Testis (tissue), 3 donors: Measurements from ENCODE around the gene GNB1L. TPM values are rescaled to one million over a fixed set of nuclear protein-coding genes. Genes with fewer than 3 reads are reported as not detected.

Source experiments
- DNase-seq: peaks from one replicate; pipeline ENCODE4 v3.0.0-alpha.2; 2019
- H3K27ac ChIP-seq, 2 donors: fragments of 200-600 bp; sonication (generic); one replicate each; pipeline ENCODE4 v1.5.1; 2019
- H3K27me3 ChIP-seq: fragments of 200-600 bp; sonication (generic); one replicate; pipeline ENCODE4 v1.5.1; 2019
- H3K36me3 ChIP-seq: fragments of 200-600 bp; sonication (generic); one replicate; pipeline ENCODE4 v1.5.1; 2017; ENCODE audit warnings: low read depth; ENCODE audit errors: missing control alignments
- H3K4me1 ChIP-seq: fragments of 200-600 bp; sonication (generic); one replicate; pipeline ENCODE4 v1.5.1; 2019
- H3K4me3 ChIP-seq, 2 donors: fragments of 200-600 bp; sonication (generic); one replicate each; pipeline ENCODE4 v1.5.1; 2017 to 2019
- H3K9me3 ChIP-seq: fragments of 200-600 bp; sonication (generic); one replicate; pipeline ENCODE4 v1.5.1; 2017
- CTCF ChIP-seq, 3 experiments: fragments of 450-650 bp in 2 of 3; fragments of 200-600 bp in 1 of 3; sonication (generic) in 1 of 3; IDR thresholded peaks; one replicate each; pipeline ENCODE4 v1.5.1; 2016 to 2019; ENCODE audit warnings: antibody characterized with exemption in 3 of 3, mild to moderate bottlenecking in 2 of 3, moderate library complexity in 1 of 3
- POLR2A ChIP-seq: fragments of 450-650 bp; IDR thresholded peaks from one replicate; pipeline ENCODE4 v1.6.1; 2017; ENCODE audit warnings: antibody characterized with exemption, mild to moderate bottlenecking, moderate library complexity
- WGBS, 2 donors: methylation state at CpG; one replicate each; pipeline ENCODE4 v1.1.5; 2018; 5-methylcytosine and 5-hydroxymethylcytosine counted together
- intact Hi-C: fragments of 100-400 bp; cut with DNase I; formaldehyde crosslinking; loops from one replicate; pipeline ENCODE4 v1.15.1; 2023; ENCODE audit warnings: low total_unique reads
- polyA plus RNA-seq: library from polyadenylated mRNA; stranded (reverse); fragments of 350-450 nt; fragmentation: Illumina TruSeq; extraction: RNeasy Lipid Tissue Mini Kit (QIAGEN cat#74804); gene quantifications from one replicate; pipeline ENCODE4 v1.2.3, GENCODE V29; 2014; ENCODE audit warnings: low read depth, low replicate concordance; ENCODE audit not compliant: insufficient read depth
- total RNA-seq, 2 donors: library from RNA; depleted of rRNA; stranded (reverse); fragments of >200 nt; gene quantifications; one replicate each; pipeline ENCODE4 v1.2.3, GENCODE V29; 2016

The GNB1L gene
- total and polyA plus RNA-seq, 3 donors from 2014 or later = 5.5 to 6.9 (median 6.0) TPM

- TF ChIP-seq CTCF (IDR thresholded peaks at IDR 0.05) = no peak
- no peak for TF ChIP-seq POLR2A
- peaks cover 2% of the 10 kb centered on the region for H3K4me1 ChIP-seq
- no peaks in the 10 kb centered on the region for H3K27me3 ChIP-seq
- H3K9me3 ChIP-seq = no peaks in the 10 kb centered on the region
- 76 to 82% methylated on average over 20 to 25 of the region's 25 CpGs for WGBS, 2 donors
- no peak overlapping the region for H3K4me3 ChIP-seq
- H3K27ac ChIP-seq = no peak overlapping the region
- H3K36me3 ChIP-seq = no peaks in the 10 kb centered on the region
- intact Hi-C loops = no loop called here
- no peak for DNase-seq
Measured at GRCh38 chr22:19772673-19773469, 81.8 kb downstream of the GNB1L start.

GRCh38 chr22:19772422-19772672, 82.3 kb downstream of the GNB1L start:
- WGBS, 2 donors = 60 to 62% methylated on average over 4 of the region's 4 CpGs
- Histone ChIP-seq H3K4me3 (no peak overlapping the region), H3K36me3 (no peaks in the 10 kb centered on the region), H3K27me3 (no peaks in the 10 kb centered on the region), H3K4me1 (peaks cover 2% of the 10 kb centered on the region), H3K9me3 (no peaks in the 10 kb centered on the region), H3K27ac (no peak overlapping the region)
- intact Hi-C loops = no loop called here
- TF ChIP-seq POLR2A = no peak
- TF ChIP-seq CTCF (IDR thresholded peaks at IDR 0.05) = no peak
- DNase-seq = no peak

GRCh38 chr22:19770349-19771220, 84.1 kb downstream of the GNB1L start:
- Histone ChIP-seq H3K27me3 (no peaks in the 10 kb centered on the region), H3K27ac (no peak overlapping the region)
- no peak for DNase-seq

GRCh38 chr22:19769393-19769715, 85.3 kb downstream of the GNB1L start:
- TF ChIP-seq CTCF (IDR thresholded peaks at IDR 0.05) = no peak
- no peak for TF ChIP-seq POLR2A
- no peaks in the 10 kb centered on the region for H3K36me3 ChIP-seq
- no peaks in the 10 kb centered on the region for H3K9me3 ChIP-seq
- H3K4me3 ChIP-seq = no peak overlapping the region
- H3K4me1 ChIP-seq = peaks cover 8% of the 10 kb centered on the region
- no peaks in the 10 kb centered on the region for H3K27me3 ChIP-seq
- H3K27ac ChIP-seq = no peak overlapping the region
- DNase-seq = no peak
- 91 to 97% methylated on average over 9 to 12 of the region's 12 CpGs for WGBS, 2 donors
- intact Hi-C loops = no loop called here

More at GRCh38 chr22:19770349-19771220, 84.1 kb downstream of the GNB1L start:
- H3K36me3 ChIP-seq = no peaks in the 10 kb centered on the region
- WGBS, 2 donors = 79 to 89% methylated on average over 14 to 25 of the region's 25 CpGs
- no peaks in the 10 kb centered on the region for H3K9me3 ChIP-seq
- intact Hi-C loops = no loop called here
- H3K4me3 ChIP-seq = no peak overlapping the region
- TF ChIP-seq POLR2A (no peak), CTCF (IDR thresholded peaks at IDR 0.05) (no peak)
- H3K4me1 ChIP-seq = peaks cover 8% of the 10 kb centered on the region
